Psoas muscle (tissue), 8 donors: ENCODE results near the gene CCDC34. TPM values are rescaled to one million over a fixed set of nuclear protein-coding genes. Genes with fewer than 3 reads are reported as not detected.
"Not testable (repeated sequence)": the region's sequence is repeated elsewhere in the genome, so short reads cannot be mapped to it uniquely, and the experiment has no call there.

Experiments used
- ATAC-seq, 4 donors: fragments of 200-7000 bp; cut with Tn5 transposase; one replicate each; pipeline ENCODE4 v1.9.1; 2020; ENCODE audit warnings: moderate library complexity in 3 of 4, mild to moderate bottlenecking in 2 of 4
- DNase-seq, 2 donors: peaks; one replicate each; pipeline ENCODE4 v3.0.0-alpha.2; 2020
- H3K27ac ChIP-seq: fragments of 200-600 bp; one replicate; pipeline ENCODE4 v1.8.0; 2022
- H3K27me3 ChIP-seq, 3 donors: fragments of 200-600 bp in 1 of 3; one replicate each; pipeline versions ENCODE4 v1.6.1 to v1.8.0; 2013 to 2022; ENCODE audit warnings: low read length in 2 of 3, mild to moderate bottlenecking in 2 of 3, moderate library complexity in 1 of 3; ENCODE audit not compliant: insufficient read depth in 3 of 3
- H3K36me3 ChIP-seq, 2 donors: fragments of 200-600 bp in 1 of 2; one replicate each; pipeline versions ENCODE4 v1.6.1 to v1.8.0; 2013 to 2022; ENCODE audit warnings: low read depth in 1 of 2, mild to moderate bottlenecking in 1 of 2, moderate library complexity in 1 of 2; ENCODE audit not compliant: insufficient read depth in 1 of 2
- H3K4me1 ChIP-seq: fragments of 200-600 bp; one replicate; pipeline ENCODE4 v1.8.0; 2022
- H3K4me3 ChIP-seq: fragments of 200-600 bp; one replicate; pipeline ENCODE4 v1.8.0; 2022; ENCODE audit warnings: mild to moderate bottlenecking
- H3K9me3 ChIP-seq: fragments of 200-600 bp; one replicate; pipeline ENCODE4 v1.8.0; 2022
- CTCF ChIP-seq: fragments of 200-600 bp; IDR thresholded peaks from one replicate; pipeline ENCODE4 v1.8.0; 2022; ENCODE audit warnings: antibody characterized with exemption
- WGBS, 3 donors: extraction: QIAGEN DNeasy Blood & Tissue Kit; methylation state at CpG; one replicate each; pipeline versions ENCODE4 v1.1.6 to v1.1.7; 2013; 5-methylcytosine and 5-hydroxymethylcytosine counted together
- intact Hi-C, 2 donors: fragments of 100-400 bp; cut with DNase I; formaldehyde crosslinking; loops; one replicate each; pipeline versions ENCODE4 v1.11.0 to v1.14.2; 2022
- polyA plus RNA-seq, 3 donors: library from polyadenylated mRNA; stranded (reverse); fragments of 200-250 nt; gene quantifications; one replicate each; pipeline ENCODE4 v1.2.3, GENCODE V29; 2013
- total RNA-seq, 4 donors: library from RNA; stranded (reverse); fragmentation: NEBNext Ultra II Directional in 2 of 4; extraction: Animal tissue kit (Norgen Biotek cat#: 25700) in 2 of 4; gene quantifications; one replicate each; pipeline versions ENCODE4 v1.2.1 to v1.2.4, GENCODE V29; 2021 to 2023
- donor health status: healthy with polysubstance abuse.
- donor health status: DM: no; HTN: no; CAD: no; lungs with moderate emphysema.
- donor health status: Bipolar disorder and iron deficiency.
- donor health status: healthy.
- donor health status: DM: yes; HTN: yes; CAD: no.
- donor health status: DM: no; HTN: no; CAD: no.
- donor health status: DM: no; HTN: no; CAD: no.
- donor health status: DM: yes; HTN: yes; CAD: no.

The CCDC34 gene
- total and polyA plus RNA-seq, 7 donors: 1.9 to 7.6 (median 3.4) TPM

- no peaks in the 10 kb centered on the region for H3K27me3 ChIP-seq
- intact Hi-C loops: no loop called here
- no peaks in the 10 kb centered on the region for H3K36me3 ChIP-seq
- no peak for DNase-seq
- H3K9me3 ChIP-seq: no peaks in the 10 kb centered on the region
- WGBS, 3 donors: 86 to 90% (median 88%) methylated on average over 1 of the region's 1 CpG
- no peak overlapping the region for H3K27ac ChIP-seq
- H3K4me3 ChIP-seq: no peak overlapping the region
- H3K4me1 ChIP-seq: no peaks in the 10 kb centered on the region
- no peak for TF ChIP-seq CTCF
- ATAC-seq: no peak
These were observed 32.3 kb downstream of the CCDC34 start for GRCh38 chr11:27330633-27331270.

DNA sequence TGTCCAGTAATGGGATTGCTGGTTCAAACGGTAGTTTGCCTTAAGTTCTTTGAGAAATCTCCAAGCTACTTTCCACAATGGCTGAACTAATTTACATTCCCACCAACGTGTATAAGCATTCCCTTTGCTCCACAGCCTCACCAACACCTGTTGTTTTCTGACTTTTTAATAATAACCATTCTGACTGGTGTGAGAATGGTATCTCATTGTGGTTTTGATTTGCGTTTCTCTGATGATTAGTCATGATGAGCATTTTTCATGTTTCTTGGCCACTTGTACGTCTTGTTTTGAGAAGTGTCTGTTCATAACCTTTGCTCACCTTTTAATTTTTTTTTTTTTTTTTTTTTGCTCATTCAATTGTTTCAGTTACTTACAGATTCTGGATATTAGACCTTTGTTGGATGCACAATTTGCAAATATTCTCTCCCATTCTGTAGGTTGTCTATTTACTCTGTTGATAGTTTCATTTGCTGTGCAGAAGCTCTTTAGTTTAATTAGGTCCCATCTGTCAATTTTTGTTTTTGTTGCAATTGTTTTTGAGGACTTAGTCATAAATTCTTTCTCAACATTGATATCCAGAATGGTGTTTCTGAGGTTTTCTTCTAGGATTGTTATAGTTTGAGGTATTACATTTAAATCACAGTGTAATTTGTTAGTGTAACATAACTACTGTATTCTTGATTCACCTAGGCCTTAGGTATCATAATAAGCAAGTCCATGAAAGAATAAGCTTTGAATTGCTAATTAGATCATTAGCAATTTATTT, 33.0 kb downstream of the CCDC34 start:
- no peak for TF ChIP-seq CTCF
- ATAC-seq: no peak
- no peak overlapping the region for H3K4me3 ChIP-seq
- 73 to 79% (median 78%) methylated on average over 4 of the region's 4 CpGs for WGBS, 3 donors
- DNase-seq: no peak
- no peaks in the 10 kb centered on the region for H3K4me1 ChIP-seq
- intact Hi-C loops: no loop called here
- no peaks in the 10 kb centered on the region for H3K36me3 ChIP-seq
- no peaks in the 10 kb centered on the region for H3K27me3 ChIP-seq
- H3K9me3 ChIP-seq: no peaks in the 10 kb centered on the region
- no peak overlapping the region for H3K27ac ChIP-seq

GRCh38 chr11:27328614-27329013, 34.4 kb downstream of the CCDC34 start:
- no peak overlapping the region for H3K4me3 ChIP-seq
- H3K4me1 ChIP-seq: no peaks in the 10 kb centered on the region
- no peak for DNase-seq
- H3K27me3 ChIP-seq: no peaks in the 10 kb centered on the region
- ATAC-seq: no peak
- H3K36me3 ChIP-seq: no peaks in the 10 kb centered on the region
- no peaks in the 10 kb centered on the region for H3K9me3 ChIP-seq
- 86 to 91% (median 88%) methylated on average over 5 of the region's 5 CpGs for WGBS, 3 donors
- TF ChIP-seq CTCF: no peak
- H3K27ac ChIP-seq: no peak overlapping the region
- intact Hi-C loops: no loop called here

- H3K9me3 ChIP-seq, H3K4me3 ChIP-seq, ATAC-seq, H3K27ac ChIP-seq, intact Hi-C loops, DNase-seq, H3K36me3 ChIP-seq, H3K27me3 ChIP-seq, H3K4me1 ChIP-seq: not testable (repeated sequence)
- WGBS, 3 donors: 96 to 100% (median 100%) methylated on average over 1 of the region's 2 CpGs
These were observed 36.0 kb downstream of the CCDC34 start for GRCh38 chr11:27327064-27327463.

GRCh38 chr11:27322196-27322595, 40.8 kb downstream of the CCDC34 start:
- H3K4me3 ChIP-seq, H3K36me3 ChIP-seq, H3K9me3 ChIP-seq, H3K4me1 ChIP-seq, H3K27ac ChIP-seq, intact Hi-C loops, DNase-seq, ATAC-seq, H3K27me3 ChIP-seq: not testable (repeated sequence)
- WGBS, 3 donors: 56 to 99% (median 83%) methylated on average over 3 of the region's 3 CpGs

DNA sequence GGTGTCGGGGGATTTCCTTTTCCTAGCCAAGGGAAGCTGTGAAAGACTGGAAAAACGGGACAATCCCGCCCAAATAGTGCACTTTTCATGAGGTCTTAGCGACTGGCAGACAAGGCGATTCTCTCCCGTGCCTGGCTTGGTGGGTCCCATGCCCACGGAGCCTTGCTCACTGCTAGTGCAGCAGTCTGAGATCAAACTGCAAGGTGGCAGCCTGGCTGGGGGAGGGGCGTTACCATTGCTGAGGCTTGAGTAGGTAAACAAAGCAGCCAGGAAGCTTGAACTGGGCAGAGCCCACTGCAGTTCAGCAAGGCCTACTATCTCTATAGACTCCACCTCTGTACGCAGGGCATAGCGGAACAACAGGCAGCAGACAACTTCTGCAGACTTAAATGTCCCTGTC, 41.7 kb downstream of the CCDC34 start:
- H3K4me3 ChIP-seq, DNase-seq, H3K27me3 ChIP-seq, intact Hi-C loops, H3K27ac ChIP-seq, H3K9me3 ChIP-seq, H3K36me3 ChIP-seq, H3K4me1 ChIP-seq, ATAC-seq: not testable (repeated sequence)
- WGBS, 3 donors: 93 to 95% (median 93%) methylated on average over 10 of the region's 10 CpGs
